HG03039 (cell line): Measurements from ENCODE around the gene DQX1.
"Not testable (repeated sequence)": the region's sequence is repeated elsewhere in the genome, so short reads cannot be mapped to it uniquely, and the experiment has no call there.

ENCODE experiments used
- ATAC-seq: cut with Tn5 transposase; IDR thresholded peaks from one replicate; pipeline ENCODE4 v1.9.1; 2021; ENCODE audit warnings: mild to moderate bottlenecking, moderate library complexity; ENCODE audit not compliant: unreplicated experiment

DQX1 gene

GRCh38 chr2:74497777-74498499, 28.1 kb downstream of the DQX1 start:
- no peak for ATAC-seq

GRCh38 chr2:74496997-74497776, 28.8 kb downstream of the DQX1 start:
- no peak for ATAC-seq

- ATAC-seq: no peak
Measured at GRCh38 chr2:74495440-74495839, 30.6 kb downstream of the DQX1 start.

- ATAC-seq: no peak
Measured at GRCh38 chr2:74493546-74493945, 32.5 kb downstream of the DQX1 start.

- no peak for ATAC-seq
Measured at GRCh38 chr2:74491648-74492544, 34.1 kb downstream of the DQX1 start.

GRCh38 chr2:74489906-74490305, 36.1 kb downstream of the DQX1 start:
- no peak for ATAC-seq

- no peak for ATAC-seq
Measured at GRCh38 chr2:74488643-74489481, 37.2 kb downstream of the DQX1 start.

GRCh38 chr2:74486141-74486540, 39.9 kb downstream of the DQX1 start:
- ATAC-seq: no peak

- ATAC-seq: not testable (repeated sequence)
Measured at GRCh38 chr2:74483675-74484164, 42.3 kb downstream of the DQX1 start.

- ATAC-seq: peak; percentile 78
Measured at GRCh38 chr2:74482801-74483674, 43.0 kb downstream of the DQX1 start, which contains the start of the genes CCDC142 and TTC31. Gene CCDC142 (minus strand): TSS chr2:74482998. CDS start chr2:74482837, 161 bp downstream. Gene TTC31 (plus strand): TSS chr2:74483081. CDS start chr2:74483096, 15 bp downstream.

GRCh38 chr2:74481961-74482800, 43.9 kb downstream of the DQX1 start:
- peak; percentile 31 for ATAC-seq

GRCh38 chr2:74481431-74481830, 44.6 kb downstream of the DQX1 start:
- no peak for ATAC-seq

- ATAC-seq: no peak
Measured at GRCh38 chr2:74474899-74475298, 51.1 kb downstream of the DQX1 start.

- ATAC-seq: no peak
Measured at GRCh38 chr2:74474481-74474880, 51.5 kb downstream of the DQX1 start.

- no peak for ATAC-seq
Measured at GRCh38 chr2:74472945-74473258, 53.1 kb downstream of the DQX1 start.

- peak; percentile 78 for ATAC-seq
Measured at GRCh38 chr2:74472086-74472944, 53.7 kb downstream of the DQX1 start, which contains the start of gene MRPL53. Gene MRPL53 (minus strand): TSS chr2:74472680. CDS start chr2:74472660, 20 bp downstream.
